Panc1 (cell line): ENCODE data around the gene SH3PXD2A.

ENCODE experiments used
- CTCF ChIP-seq: fragments of 450-650 bp; IDR thresholded peaks from 2 replicates; pipeline ENCODE4 v1.5.1; 2017; ENCODE audit warnings: mild to moderate bottlenecking
- POLR2AphosphoS5 ChIP-seq: IDR thresholded peaks from 2 replicates; pipeline ENCODE4 v1.6.1; 2012; ENCODE audit warnings: mild to moderate bottlenecking, low read depth, low read length, moderate library complexity

GRCh38 chr10:103843854-103844570 is 11.4 kb downstream of the SH3PXD2A start:
- TF ChIP-seq POLR2AphosphoS5 (no peak), CTCF (no peak)
